Fibroblast of skin of back (primary cell): ENCODE results near the gene PELO.

ENCODE experiments used
- DNase-seq: peaks from one replicate; pipeline ENCODE4 v3.0.0-alpha.2; 2013

The PELO gene

GRCh38 chr5:52830650-52831049, 42.9 kb downstream of the PELO start:
- peak; percentile 24 for DNase-seq

GRCh38 chr5:52831786-52832511, 44.2 kb downstream of the PELO start:
- DNase-seq, result peak; percentile 30

GRCh38 chr5:52834320-52834719, 46.6 kb downstream of the PELO start:
- DNase-seq, result no peak

GRCh38 chr5:52837068-52837467, 49.4 kb downstream of the PELO start:
- peak; percentile 25 for DNase-seq
